ENCODE data around the gene CHL1.

The CHL1 gene

GRCh38 chr3:243356-243725 is 46.8 kb downstream of the CHL1 start:
- no peaks in the 10 kb centered on the region for H3K79me2 ChIP-seq (ENCODE audit: control insufficient read depth, low read length)
- no peaks in the 10 kb centered on the region for H3K4me1 ChIP-seq (ENCODE audit: control insufficient read depth, low read length)
- no peaks in the 10 kb centered on the region for H3K27me3 ChIP-seq (ENCODE audit: control insufficient read depth, low read length)
- H3K36me3 ChIP-seq (ENCODE audit: control insufficient read depth, low read length), result no peaks in the 10 kb centered on the region
- H3K4me3 ChIP-seq (ENCODE audit: low read length), result no peak overlapping the region
- H4K20me1 ChIP-seq (ENCODE audit: control insufficient read depth, insufficient read depth, low read depth, low read length), result no peaks in the 10 kb centered on the region
- no peak overlapping the region for H3K4me2 ChIP-seq (ENCODE audit: low read length)
- H3K27ac ChIP-seq (ENCODE audit: low read depth, low read length), result no peak overlapping the region
- no peaks in the 10 kb centered on the region for H3F3A ChIP-seq (ENCODE audit: control insufficient read depth, insufficient read depth)
- no peaks in the 10 kb centered on the region for H3K9me3 ChIP-seq (ENCODE audit: control insufficient read depth, insufficient read depth, low read length)
- H3K9me2 ChIP-seq (replicated peaks; ENCODE audit: control insufficient read depth, low read length), result no peaks in the 10 kb centered on the region
- no peak for TF ChIP-seq CTCF (IDR thresholded peaks at IDR 0.05; ENCODE audit: low read depth, low read length, poor library complexity, severe bottlenecking)
- TF ChIP-seq EZH2phosphoT487 (IDR thresholded peaks at IDR 0.05; ENCODE audit: borderline replicate concordance, low read length), result no peak

- no peaks in the 10 kb centered on the region for H3K9me3 ChIP-seq (ENCODE audit: control insufficient read depth, insufficient read depth, low read length)
- H4K20me1 ChIP-seq (ENCODE audit: control insufficient read depth, insufficient read depth, low read depth, low read length), result no peaks in the 10 kb centered on the region
- H3K4me3 ChIP-seq (ENCODE audit: low read length), result no peak overlapping the region
- H3K27ac ChIP-seq (ENCODE audit: low read depth, low read length), result no peak overlapping the region
- H3K4me1 ChIP-seq (ENCODE audit: control insufficient read depth, low read length), result no peaks in the 10 kb centered on the region
- no peaks in the 10 kb centered on the region for H3F3A ChIP-seq (ENCODE audit: control insufficient read depth, insufficient read depth)
- H3K9me2 ChIP-seq (replicated peaks; ENCODE audit: control insufficient read depth, low read length), result no peaks in the 10 kb centered on the region
- no peaks in the 10 kb centered on the region for H3K79me2 ChIP-seq (ENCODE audit: control insufficient read depth, low read length)
- no peaks in the 10 kb centered on the region for H3K27me3 ChIP-seq (ENCODE audit: control insufficient read depth, low read length)
- no peaks in the 10 kb centered on the region for H3K36me3 ChIP-seq (ENCODE audit: control insufficient read depth, low read length)
- TF ChIP-seq CTCF (IDR thresholded peaks at IDR 0.05; ENCODE audit: low read depth, low read length, poor library complexity, severe bottlenecking) (no peak), EZH2phosphoT487 (IDR thresholded peaks at IDR 0.05; ENCODE audit: borderline replicate concordance, low read length) (no peak)
- no peak overlapping the region for H3K4me2 ChIP-seq (ENCODE audit: low read length)
Measured at GRCh38 chr3:244041-244440, 47.5 kb downstream of the CHL1 start.

GRCh38 chr3:247916-248315 is 51.4 kb downstream of the CHL1 start:
- H3K36me3 ChIP-seq (ENCODE audit: control insufficient read depth, low read length), result no peaks in the 10 kb centered on the region
- no peak overlapping the region for H3K27ac ChIP-seq (ENCODE audit: low read depth, low read length)
- no peaks in the 10 kb centered on the region for H3K9me3 ChIP-seq (ENCODE audit: control insufficient read depth, insufficient read depth, low read length)
- H3K79me2 ChIP-seq (ENCODE audit: control insufficient read depth, low read length), result no peaks in the 10 kb centered on the region
- H3K9me2 ChIP-seq (replicated peaks; ENCODE audit: control insufficient read depth, low read length), result no peaks in the 10 kb centered on the region
- no peak overlapping the region for H3K4me2 ChIP-seq (ENCODE audit: low read length)
- no peaks in the 10 kb centered on the region for H3K27me3 ChIP-seq (ENCODE audit: control insufficient read depth, low read length)
- H3K4me3 ChIP-seq (ENCODE audit: low read length), result no peak overlapping the region
- no peaks in the 10 kb centered on the region for H3K4me1 ChIP-seq (ENCODE audit: control insufficient read depth, low read length)
- no peak for TF ChIP-seq CTCF (IDR thresholded peaks at IDR 0.05; ENCODE audit: low read depth, low read length, poor library complexity, severe bottlenecking)
- no peak for TF ChIP-seq EZH2phosphoT487 (IDR thresholded peaks at IDR 0.05; ENCODE audit: borderline replicate concordance, low read length)
- H4K20me1 ChIP-seq (ENCODE audit: control insufficient read depth, insufficient read depth, low read depth, low read length), result no peaks in the 10 kb centered on the region
- no peaks in the 10 kb centered on the region for H3F3A ChIP-seq (ENCODE audit: control insufficient read depth, insufficient read depth)
